ENCODE measurements around the gene RNF224.
A peak's percentile ranks its signal among the peaks of the same experiment; 100 is the strongest.

The RNF224 gene

GRCh38 chr9:137227054-137227852 is at the start of gene RNF224:
Gene RNF224, plus strand, starts transcription at chr9:137227502. Its CDS starts 834 bp downstream, at chr9:137228336.
- Histone ChIP-seq H3K36me3 (ENCODE audit: control insufficient read depth, insufficient read depth, low read length, severe bottlenecking) (no peaks in the 10 kb centered on the region), H3K4me1 (ENCODE audit: control insufficient read depth, insufficient read depth, low read length) (peaks cover 15% of the 10 kb centered on the region), H3K9me3 (ENCODE audit: control insufficient read depth, low read length) (no peaks in the 10 kb centered on the region), H3K4me3 (ENCODE audit: low read length) (no peak within 1 kb of the TSS), H3K9ac (ENCODE audit: low read length) (peak within 1 kb of the TSS; percentile 41), H3K27me3 (replicated peaks; ENCODE audit: control insufficient read depth, insufficient read depth, low read length) (peaks cover 24% of the 10 kb centered on the region)
- DNase-seq (ENCODE audit: low read depth), result peak; percentile 88

GRCh38 chr9:137178201-137178938 is 48.9 kb upstream of the RNF224 start:
- DNase-seq (ENCODE audit: low read depth), result no peak
- H3K4me3 ChIP-seq (ENCODE audit: low read length), result no peak overlapping the region
- H3K4me1 ChIP-seq (ENCODE audit: control insufficient read depth, insufficient read depth, low read length), result peaks cover 6% of the 10 kb centered on the region
- H3K36me3 ChIP-seq (ENCODE audit: control insufficient read depth, insufficient read depth, low read length, severe bottlenecking), result peaks cover 48% of the 10 kb centered on the region
- H3K9ac ChIP-seq (ENCODE audit: low read length), result no peak overlapping the region
- no peaks in the 10 kb centered on the region for H3K9me3 ChIP-seq (ENCODE audit: control insufficient read depth, low read length)
- H3K27me3 ChIP-seq (replicated peaks; ENCODE audit: control insufficient read depth, insufficient read depth, low read length), result peaks cover 5% of the 10 kb centered on the region

GRCh38 chr9:137178939-137179630 is 48.2 kb upstream of the RNF224 start:
- Histone ChIP-seq H3K27me3 (replicated peaks; ENCODE audit: control insufficient read depth, insufficient read depth, low read length) (no peaks in the 10 kb centered on the region), H3K9me3 (ENCODE audit: control insufficient read depth, low read length) (no peaks in the 10 kb centered on the region), H3K9ac (ENCODE audit: low read length) (no peak overlapping the region), H3K4me1 (ENCODE audit: control insufficient read depth, insufficient read depth, low read length) (peaks cover 6% of the 10 kb centered on the region), H3K4me3 (ENCODE audit: low read length) (no peak overlapping the region), H3K36me3 (ENCODE audit: control insufficient read depth, insufficient read depth, low read length, severe bottlenecking) (peaks cover 55% of the 10 kb centered on the region)
- no peak for DNase-seq (ENCODE audit: low read depth)

- Histone ChIP-seq H3K9me3 (ENCODE audit: control insufficient read depth, low read length) (no peaks in the 10 kb centered on the region), H3K4me1 (ENCODE audit: control insufficient read depth, insufficient read depth, low read length) (peaks cover 6% of the 10 kb centered on the region), H3K27me3 (replicated peaks; ENCODE audit: control insufficient read depth, insufficient read depth, low read length) (no peaks in the 10 kb centered on the region), H3K9ac (ENCODE audit: low read length) (no peak overlapping the region), H3K4me3 (ENCODE audit: low read length) (no peak overlapping the region), H3K36me3 (ENCODE audit: control insufficient read depth, insufficient read depth, low read length, severe bottlenecking) (peaks cover 62% of the 10 kb centered on the region)
- no peak for DNase-seq (ENCODE audit: low read depth)
These were observed 47.5 kb upstream of the RNF224 start for GRCh38 chr9:137179761-137180160.

GRCh38 chr9:137180491-137180890 is 46.8 kb upstream of the RNF224 start:
- Histone ChIP-seq H3K4me1 (ENCODE audit: control insufficient read depth, insufficient read depth, low read length) (peaks cover 6% of the 10 kb centered on the region), H3K27me3 (replicated peaks; ENCODE audit: control insufficient read depth, insufficient read depth, low read length) (no peaks in the 10 kb centered on the region), H3K4me3 (ENCODE audit: low read length) (no peak overlapping the region), H3K9me3 (ENCODE audit: control insufficient read depth, low read length) (no peaks in the 10 kb centered on the region), H3K9ac (ENCODE audit: low read length) (no peak overlapping the region), H3K36me3 (ENCODE audit: control insufficient read depth, insufficient read depth, low read length, severe bottlenecking) (peaks cover 68% of the 10 kb centered on the region)
- DNase-seq (ENCODE audit: low read depth), result no peak

GRCh38 chr9:137181680-137182079 is 45.6 kb upstream of the RNF224 start:
- H3K4me1 ChIP-seq (ENCODE audit: control insufficient read depth, insufficient read depth, low read length), result peaks cover 13% of the 10 kb centered on the region
- no peak for DNase-seq (ENCODE audit: low read depth)
- H3K4me3 ChIP-seq (ENCODE audit: low read length), result no peak overlapping the region
- H3K27me3 ChIP-seq (replicated peaks; ENCODE audit: control insufficient read depth, insufficient read depth, low read length), result no peaks in the 10 kb centered on the region
- H3K9ac ChIP-seq (ENCODE audit: low read length), result no peak overlapping the region
- peaks cover 71% of the 10 kb centered on the region for H3K36me3 ChIP-seq (ENCODE audit: control insufficient read depth, insufficient read depth, low read length, severe bottlenecking)
- no peaks in the 10 kb centered on the region for H3K9me3 ChIP-seq (ENCODE audit: control insufficient read depth, low read length)

DNA sequence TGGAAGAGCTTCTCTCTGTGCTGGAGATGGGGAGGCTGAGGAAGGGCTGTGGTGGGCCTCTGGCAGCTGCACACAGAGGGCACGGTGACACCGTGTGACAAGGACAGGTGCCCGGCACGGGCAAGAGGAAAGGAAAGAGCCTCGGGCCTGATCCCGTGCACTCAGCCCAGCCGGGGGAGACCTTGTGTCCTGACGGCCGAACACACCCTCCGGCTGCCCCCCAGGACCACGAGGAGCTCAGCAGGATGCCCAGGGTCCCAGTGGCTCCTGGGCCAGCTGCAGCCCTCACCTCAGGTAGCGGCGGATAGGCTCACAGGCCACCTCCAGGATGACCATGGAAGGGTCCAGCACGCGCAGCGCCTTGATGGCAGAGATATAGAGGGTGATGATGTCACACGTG is 44.5 kb upstream of the RNF224 start:
- Histone ChIP-seq H3K36me3 (ENCODE audit: control insufficient read depth, insufficient read depth, low read length, severe bottlenecking) (peaks cover 62% of the 10 kb centered on the region), H3K9ac (ENCODE audit: low read length) (no peak overlapping the region), H3K4me3 (ENCODE audit: low read length) (no peak overlapping the region), H3K9me3 (ENCODE audit: control insufficient read depth, low read length) (no peaks in the 10 kb centered on the region), H3K27me3 (replicated peaks; ENCODE audit: control insufficient read depth, insufficient read depth, low read length) (no peaks in the 10 kb centered on the region), H3K4me1 (ENCODE audit: control insufficient read depth, insufficient read depth, low read length) (peaks cover 25% of the 10 kb centered on the region)
- DNase-seq (ENCODE audit: low read depth), result no peak

GRCh38 chr9:137183980-137184595 is 43.2 kb upstream of the RNF224 start:
- H3K9me3 ChIP-seq (ENCODE audit: control insufficient read depth, low read length), result no peaks in the 10 kb centered on the region
- no peak for DNase-seq (ENCODE audit: low read depth)
- peaks cover 19% of the 10 kb centered on the region for H3K4me1 ChIP-seq (ENCODE audit: control insufficient read depth, insufficient read depth, low read length)
- no peak overlapping the region for H3K9ac ChIP-seq (ENCODE audit: low read length)
- peaks cover 61% of the 10 kb centered on the region for H3K36me3 ChIP-seq (ENCODE audit: control insufficient read depth, insufficient read depth, low read length, severe bottlenecking)
- H3K27me3 ChIP-seq (replicated peaks; ENCODE audit: control insufficient read depth, insufficient read depth, low read length), result no peaks in the 10 kb centered on the region
- no peak overlapping the region for H3K4me3 ChIP-seq (ENCODE audit: low read length)

DNA sequence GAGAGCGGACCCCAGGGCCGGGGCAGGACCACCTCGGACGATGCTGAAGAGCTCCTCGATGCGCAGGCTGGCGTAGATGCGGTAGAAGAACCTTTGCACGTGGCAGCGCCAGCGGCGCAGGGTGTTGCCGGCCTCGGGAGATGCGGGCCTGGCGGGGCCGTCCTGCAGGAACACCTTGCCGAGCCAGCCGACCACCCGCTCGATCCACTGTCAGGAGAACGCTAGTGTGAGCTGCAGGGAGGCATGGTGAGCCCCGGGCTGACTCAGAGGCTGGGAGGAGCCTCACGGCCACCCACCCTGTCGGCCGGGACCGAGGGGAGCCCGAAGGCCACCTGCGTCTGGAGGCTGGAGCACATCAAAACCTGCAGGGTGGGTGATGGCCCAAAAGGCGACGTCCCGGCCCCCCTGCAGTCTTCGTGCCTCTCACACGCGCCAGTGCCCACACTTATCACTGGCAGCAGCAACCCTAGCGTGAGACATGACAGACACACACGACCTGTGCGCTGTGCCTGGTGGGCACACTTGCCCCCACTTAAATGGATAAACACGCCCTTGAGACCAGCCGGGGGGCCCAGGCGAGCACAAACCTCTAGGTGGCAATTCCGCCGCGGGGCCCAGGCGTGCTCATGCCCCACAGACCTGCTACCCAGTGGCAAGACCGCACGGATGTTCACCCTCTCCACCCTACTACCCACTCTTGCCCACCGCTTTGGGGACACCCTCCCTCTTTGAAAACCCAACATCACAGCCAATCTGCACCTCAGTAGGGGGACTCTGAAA is 42.2 kb upstream of the RNF224 start:
- no peaks in the 10 kb centered on the region for H3K9me3 ChIP-seq (ENCODE audit: control insufficient read depth, low read length)
- H3K36me3 ChIP-seq (ENCODE audit: control insufficient read depth, insufficient read depth, low read length, severe bottlenecking), result peaks cover 55% of the 10 kb centered on the region
- peaks cover 29% of the 10 kb centered on the region for H3K4me1 ChIP-seq (ENCODE audit: control insufficient read depth, insufficient read depth, low read length)
- no peak for DNase-seq (ENCODE audit: low read depth)
- H3K9ac ChIP-seq (ENCODE audit: low read length), result no peak overlapping the region
- no peak overlapping the region for H3K4me3 ChIP-seq (ENCODE audit: low read length)
- H3K27me3 ChIP-seq (replicated peaks; ENCODE audit: control insufficient read depth, insufficient read depth, low read length), result no peaks in the 10 kb centered on the region

- no peak overlapping the region for H3K4me3 ChIP-seq (ENCODE audit: low read length)
- H3K9ac ChIP-seq (ENCODE audit: low read length), result no peak overlapping the region
- peaks cover 31% of the 10 kb centered on the region for H3K4me1 ChIP-seq (ENCODE audit: control insufficient read depth, insufficient read depth, low read length)
- H3K27me3 ChIP-seq (replicated peaks; ENCODE audit: control insufficient read depth, insufficient read depth, low read length), result no peaks in the 10 kb centered on the region
- DNase-seq (ENCODE audit: low read depth), result no peak
- peaks cover 55% of the 10 kb centered on the region for H3K36me3 ChIP-seq (ENCODE audit: control insufficient read depth, insufficient read depth, low read length, severe bottlenecking)
- no peaks in the 10 kb centered on the region for H3K9me3 ChIP-seq (ENCODE audit: control insufficient read depth, low read length)
These were observed 41.4 kb upstream of the RNF224 start for GRCh38 chr9:137185921-137186320.

All from adipocyte (in vitro differentiated cells).